SU-DHL-6 (cell line): Measurements from ENCODE around the gene CEP192.

Experiments used
- EZH2phosphoT487 ChIP-seq: fragments of 200-600 bp; sonication (generic), shearing (Covaris generic); conservative IDR thresholded peaks from 2 replicates; pipeline ENCODE4 v1.6.1; 2018; ENCODE audit warnings: mild to moderate bottlenecking, antibody characterized with exemption, low read length, moderate library complexity, mixed read lengths
- TF ChIP-seq, protein P1 (sequence below): fragments of 200-600 bp; sonication (generic); IDR thresholded peaks from one replicate; pipeline ENCODE4 v1.5.1; 2017; ENCODE audit warnings: antibody characterized with exemption, mild to moderate bottlenecking, low read length, moderate library complexity; ENCODE audit not compliant: insufficient read depth, poor library complexity, severe bottlenecking

DNA sequence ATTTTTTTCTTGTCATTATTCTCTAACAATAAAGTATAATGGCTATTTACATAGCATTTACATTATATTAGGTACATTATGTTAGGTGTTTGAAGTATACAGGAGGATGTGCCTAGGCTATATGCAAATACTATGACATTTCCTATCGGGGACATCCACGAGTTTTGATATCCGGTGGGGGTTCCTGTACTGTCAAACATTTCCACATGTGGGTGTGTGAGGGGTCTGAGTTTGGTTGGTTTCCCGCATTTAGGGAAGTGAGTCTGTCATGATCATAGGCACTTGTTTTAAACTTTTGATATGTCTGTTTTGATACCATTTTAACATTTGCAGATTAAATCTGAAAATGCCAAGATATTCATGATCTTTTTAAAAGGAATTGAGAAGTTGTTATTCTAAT, 76.0 kb downstream of the CEP192 start:
- TF ChIP-seq, protein P1, sequence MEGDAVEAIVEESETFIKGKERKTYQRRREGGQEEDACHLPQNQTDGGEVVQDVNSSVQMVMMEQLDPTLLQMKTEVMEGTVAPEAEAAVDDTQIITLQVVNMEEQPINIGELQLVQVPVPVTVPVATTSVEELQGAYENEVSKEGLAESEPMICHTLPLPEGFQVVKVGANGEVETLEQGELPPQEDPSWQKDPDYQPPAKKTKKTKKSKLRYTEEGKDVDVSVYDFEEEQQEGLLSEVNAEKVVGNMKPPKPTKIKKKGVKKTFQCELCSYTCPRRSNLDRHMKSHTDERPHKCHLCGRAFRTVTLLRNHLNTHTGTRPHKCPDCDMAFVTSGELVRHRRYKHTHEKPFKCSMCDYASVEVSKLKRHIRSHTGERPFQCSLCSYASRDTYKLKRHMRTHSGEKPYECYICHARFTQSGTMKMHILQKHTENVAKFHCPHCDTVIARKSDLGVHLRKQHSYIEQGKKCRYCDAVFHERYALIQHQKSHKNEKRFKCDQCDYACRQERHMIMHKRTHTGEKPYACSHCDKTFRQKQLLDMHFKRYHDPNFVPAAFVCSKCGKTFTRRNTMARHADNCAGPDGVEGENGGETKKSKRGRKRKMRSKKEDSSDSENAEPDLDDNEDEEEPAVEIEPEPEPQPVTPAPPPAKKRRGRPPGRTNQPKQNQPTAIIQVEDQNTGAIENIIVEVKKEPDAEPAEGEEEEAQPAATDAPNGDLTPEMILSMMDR = no peak
- TF ChIP-seq EZH2phosphoT487 = no peak
